B cell (primary cell): ENCODE measurements around the gene VLDLR. TPM values are rescaled to one million over a fixed set of nuclear protein-coding genes. Genes with fewer than 3 reads are reported as not detected.

ENCODE experiments used
- ATAC-seq: fragments of 200-7000 bp; cut with Tn5 transposase; one replicate; pipeline ENCODE4 v1.10.0; 2021; ENCODE audit warnings: low read depth, mild to moderate bottlenecking, moderate number of reproducible peaks, moderate library complexity
- CTCF ChIA-PET: fragments of 350-600 bp; sonication (Branson Sonifier 250); formaldehyde crosslinking; loops from one replicate; lab custom pipeline; 2021; ENCODE audit warnings: antibody characterized with exemption, inconsistent platforms; lab: Charles Lee
- POLR2A ChIA-PET: fragments of 350-600 bp; sonication (Branson Sonifier 250); formaldehyde crosslinking; loops from one replicate; lab custom pipeline; 2021; ENCODE audit warnings: antibody characterized with exemption; lab: Charles Lee
- DNase-seq: peaks from one replicate; pipeline ENCODE4 v3.0.0; 2013
- H2AFZ ChIP-seq: 2 replicates; pipeline ENCODE4 v1.6.1; 2012; ENCODE audit warnings: mild to moderate bottlenecking, low read depth, low read length; ENCODE audit not compliant: insufficient read depth, poor library complexity, severe bottlenecking
- H3K27ac ChIP-seq, 2 donors: 1 replicate in 1 of 2; 2 replicates in 1 of 2; pipeline ENCODE4 v1.5.1; 2012 to 2013; ENCODE audit warnings: low read length in 2 of 2, mild to moderate bottlenecking in 2 of 2, moderate library complexity in 1 of 2
- H3K27me3 ChIP-seq, 4 experiments: fragments of 200-600 bp in 1 of 4; sonication (generic) in 1 of 4; replicated peaks in 1 of 4; 1 replicate in 2 of 4; 2 replicates in 2 of 4; pipeline versions ENCODE4 v1.6.1 to v1.7.0; 2013 to 2016; ENCODE audit warnings: low read length in 3 of 4, mild to moderate bottlenecking in 2 of 4, mixed read lengths in 1 of 4, moderate library complexity in 1 of 4; ENCODE audit not compliant: insufficient read depth in 4 of 4, control insufficient read depth in 3 of 4; ENCODE audit errors: control extremely low read depth in 1 of 4
- H3K36me3 ChIP-seq, 2 experiments: replicated peaks in 1 of 2; 1 replicate in 1 of 2; 2 replicates in 1 of 2; pipeline versions ENCODE4 v1.6.1 to v1.7.1; 2013; ENCODE audit warnings: low read length in 1 of 2; ENCODE audit not compliant: insufficient read depth in 2 of 2, control insufficient read depth in 1 of 2; ENCODE audit errors: control extremely low read depth in 1 of 2, extremely low read depth in 1 of 2
- H3K4me1 ChIP-seq, 2 donors: fragments of 200-600 bp in 1 of 2; sonication (generic) in 1 of 2; 1 replicate in 1 of 2; 2 replicates in 1 of 2; pipeline versions ENCODE4 v1.5.1 to v1.6.1; 2013 to 2017; ENCODE audit warnings: low read length in 2 of 2; ENCODE audit not compliant: control insufficient read depth in 2 of 2, insufficient read depth in 2 of 2
- H3K4me2 ChIP-seq: replicated peaks from 2 replicates; pipeline ENCODE3; 2012; ENCODE audit warnings: mild to moderate bottlenecking, low read depth, low read length; ENCODE audit not compliant: poor library complexity, severe bottlenecking
- H3K4me3 ChIP-seq, 5 experiments: fragments of 200-600 bp in 1 of 5; sonication (generic) in 1 of 5; 1 replicate in 3 of 5; 2 replicates in 2 of 5; pipeline versions ENCODE4 v1.5.1 to v1.7.0; 2011 to 2016; ENCODE audit warnings: low read length in 4 of 5, mild to moderate bottlenecking in 4 of 5, low read depth in 2 of 5, control low read depth in 1 of 5, moderate library complexity in 1 of 5; ENCODE audit not compliant: insufficient read depth in 1 of 5; ENCODE audit errors: control extremely low read depth in 1 of 5, extremely low read depth in 1 of 5
- H3K79me2 ChIP-seq: fragments of 200-600 bp; sonication (generic); one replicate; pipeline ENCODE4 v1.6.0; 2016; ENCODE audit warnings: low read length; ENCODE audit not compliant: control insufficient read depth, insufficient read depth
- H3K9ac ChIP-seq: fragments of 200-600 bp; sonication (generic); 2 replicates; pipeline ENCODE4 v1.6.1; 2017; ENCODE audit warnings: mild to moderate bottlenecking, low read length, moderate library complexity
- H3K9me3 ChIP-seq, 3 donors: one replicate each; pipeline versions ENCODE4 v1.6.1 to v1.7.1; 2013; ENCODE audit warnings: low read length in 2 of 3; ENCODE audit not compliant: control insufficient read depth in 2 of 3, insufficient read depth in 1 of 3; ENCODE audit errors: control extremely low read depth in 1 of 3
- H4K20me1 ChIP-seq: 2 replicates; pipeline ENCODE4 v1.6.0; 2012; ENCODE audit warnings: mild to moderate bottlenecking, low read length; ENCODE audit not compliant: insufficient read depth, control insufficient read depth, poor library complexity, severe bottlenecking
- H3K27ac Mint-ChIP-seq: one replicate; pipeline ENCODE4 v1.8.0; 2021; ENCODE audit warnings: mixed read lengths
- H3K27me3 Mint-ChIP-seq: one replicate; pipeline ENCODE4 v1.8.0; 2021; ENCODE audit warnings: mixed read lengths
- H3K4me1 Mint-ChIP-seq: one replicate; pipeline ENCODE4 v1.8.0; 2021; ENCODE audit warnings: mixed read lengths
- H3K4me3 Mint-ChIP-seq: one replicate; pipeline ENCODE4 v1.8.0; 2021; ENCODE audit warnings: mixed read lengths
- H3K9me3 Mint-ChIP-seq: one replicate; pipeline ENCODE4 v1.8.0; 2022; ENCODE audit warnings: mixed read lengths; ENCODE audit not compliant: insufficient read depth
- CTCF ChIP-seq: fragments of 200-600 bp; IDR thresholded peaks from one replicate; pipeline ENCODE4 v1.8.0; 2022; ENCODE audit warnings: antibody characterized with exemption, mild to moderate bottlenecking
- EZH2 ChIP-seq: IDR thresholded peaks from 2 replicates; pipeline ENCODE4 v1.6.1; 2012; ENCODE audit warnings: borderline replicate concordance, low read depth, mild to moderate bottlenecking, moderate library complexity, low read length; ENCODE audit not compliant: insufficient read depth, poor library complexity, severe bottlenecking
- WGBS: methylation state at CpG from one replicate; pipeline ENCODE4 v1.1.5; 2013; ENCODE audit warnings: missing lambda C conversion rate; ENCODE audit not compliant: insufficient coverage; 5-methylcytosine and 5-hydroxymethylcytosine counted together
- intact Hi-C: fragments of 100-400 bp; cut with micrococcal nuclease; formaldehyde crosslinking; loops from one replicate; pipeline ENCODE4 v1.10.0; 2022
- polyA plus RNA-seq: library from polyadenylated mRNA; depleted of rRNA; stranded (reverse); fragments of >200 nt; gene quantifications from 2 replicates; pipeline ENCODE4 v1.2.3, GENCODE V29; 2012
- total RNA-seq, 2 donors: library from RNA; stranded (reverse); fragments of 120-200 nt in 1 of 2; gene quantifications; 1 replicate in 1 of 2; 2 replicates in 1 of 2; pipeline versions ENCODE4 v1.2.3 to v1.2.4, GENCODE V29; 2013 to 2022

The VLDLR gene
- total and polyA plus RNA-seq, 2 donors (not counting 1 experiment from before 2014, with no cell fraction given), result 0.03 TPM; not detected in 1

- Histone ChIP-seq H3K4me3 (no peak overlapping the region), H3K27me3 (peaks cover 0 to 3% (median 0%) of the 10 kb centered on the region in 4 experiments), H3K79me2 (no peaks in the 10 kb centered on the region), H3K36me3 (no peaks in the 10 kb centered on the region), H3K4me2 (no peak overlapping the region), H3K9ac (no peak overlapping the region), H3K9me3 (no peaks in the 10 kb centered on the region), H4K20me1 (no peaks in the 10 kb centered on the region), H3K4me1 (no peaks in the 10 kb centered on the region), H3K27ac (no peak overlapping the region), H2AFZ (no peak overlapping the region)
- intact Hi-C loops, result no loop called here
- TF ChIP-seq CTCF, result no peak
- no peak for TF ChIP-seq EZH2
- ChIA-PET CTCF (no interaction called here), POLR2A (no interaction called here)
- DNase-seq, result no peak
- Mint-ChIP-seq H3K9me3 (no peaks in the 10 kb centered on the region), H3K27ac (no peak overlapping the region), H3K4me3 (no peak overlapping the region), H3K27me3 (peaks cover 23% of the 10 kb centered on the region), H3K4me1 (no peaks in the 10 kb centered on the region)
- WGBS, result 75% methylated on average over 2 of the region's 2 CpGs
- no peak for ATAC-seq
Measured at GRCh38 chr9:2608276-2608675, 13.3 kb upstream of the VLDLR start.

DNA sequence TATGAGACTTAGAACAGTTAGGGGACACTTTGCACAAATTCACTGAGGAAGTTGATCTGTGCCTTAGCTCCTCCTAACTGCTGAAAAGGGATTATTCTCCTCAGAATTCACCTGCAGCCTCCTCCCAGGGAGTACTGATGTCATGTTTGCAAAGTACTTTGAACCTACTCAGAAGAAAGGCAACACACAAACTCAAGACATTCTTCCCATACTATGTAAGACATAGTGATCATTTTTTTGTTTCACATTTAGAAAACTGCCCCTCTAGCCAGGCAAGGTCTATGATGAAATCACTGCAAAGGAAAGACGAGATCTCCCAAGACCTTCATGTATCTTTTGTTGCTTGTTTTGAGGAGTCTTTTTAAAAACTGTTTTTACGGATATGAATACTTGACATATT lies 10.6 kb upstream of the VLDLR start:
- Mint-ChIP-seq H3K4me3 (no peak overlapping the region), H3K27me3 (peaks cover 32% of the 10 kb centered on the region), H3K4me1 (no peaks in the 10 kb centered on the region), H3K9me3 (no peaks in the 10 kb centered on the region), H3K27ac (no peak overlapping the region)
- no peaks in the 10 kb centered on the region for H3K36me3 ChIP-seq
- H3K4me2 ChIP-seq, result no peak overlapping the region
- no peaks in the 10 kb centered on the region for H3K79me2 ChIP-seq
- no peaks in the 10 kb centered on the region for H3K9me3 ChIP-seq
- H2AFZ ChIP-seq, result no peak overlapping the region
- no peak for DNase-seq
- no CpG with 5 or more reads among the region's 2 CpGs for WGBS
- no peak for ATAC-seq
- H3K9ac ChIP-seq, result no peak overlapping the region
- CTCF ChIA-PET, result no interaction called here
- no peaks in the 10 kb centered on the region for H3K4me1 ChIP-seq
- intact Hi-C loops, result no loop called here
- peaks cover 0 to 3% (median 0%) of the 10 kb centered on the region in 4 experiments for H3K27me3 ChIP-seq
- no peak overlapping the region for H3K4me3 ChIP-seq
- POLR2A ChIA-PET, result no interaction called here
- H4K20me1 ChIP-seq, result no peaks in the 10 kb centered on the region
- TF ChIP-seq EZH2 (no peak), CTCF (no peak)
- no peak overlapping the region for H3K27ac ChIP-seq
